ENCODE results near the gene ZNF726.
"Not testable (repeated sequence)": the region's sequence is repeated elsewhere in the genome, so short reads cannot be mapped to it uniquely, and the experiment has no call there.

The ZNF726 gene

GRCh38 chr19:23914402-23915286 lies at the start of gene ZNF726:
ZNF726 (plus strand) TSS chr19:23914886; CDS start chr19:23914995, 109 bp downstream.
- DNase-seq, result peak; percentile 84

- DNase-seq, result no peak
Measured at GRCh38 chr19:23867895-23868294, 46.8 kb upstream of the ZNF726 start.

GRCh38 chr19:23868630-23869029 lies 46.1 kb upstream of the ZNF726 start:
- DNase-seq, result no peak

- DNase-seq, result no peak
Measured at GRCh38 chr19:23872282-23872919, 42.3 kb upstream of the ZNF726 start.

GRCh38 chr19:23876261-23876660 lies 38.4 kb upstream of the ZNF726 start:
- DNase-seq, result no peak

GRCh38 chr19:23876756-23877155 lies 37.9 kb upstream of the ZNF726 start:
- not testable (repeated sequence) for DNase-seq

- DNase-seq, result peak; percentile 64
Measured at GRCh38 chr19:23882493-23882892, 32.2 kb upstream of the ZNF726 start.

GRCh38 chr19:23884363-23884762 lies 30.3 kb upstream of the ZNF726 start:
- no peak for DNase-seq

- DNase-seq, result peak; percentile 24
Measured at GRCh38 chr19:23887642-23888041, 27.0 kb upstream of the ZNF726 start.

GRCh38 chr19:23896096-23896495 lies 18.6 kb upstream of the ZNF726 start:
- DNase-seq, result not testable (repeated sequence)

- DNase-seq, result no peak
Measured at GRCh38 chr19:23896912-23897311, 17.8 kb upstream of the ZNF726 start.

- no peak for DNase-seq
Measured at GRCh38 chr19:23901360-23901759, 13.3 kb upstream of the ZNF726 start.

GRCh38 chr19:23904406-23904805 lies 10.3 kb upstream of the ZNF726 start:
- DNase-seq, result no peak

GRCh38 chr19:23905771-23906170 lies 8.9 kb upstream of the ZNF726 start:
- DNase-seq, result no peak

- DNase-seq, result no peak
Measured at GRCh38 chr19:23906835-23907234, 7.9 kb upstream of the ZNF726 start.

- no peak for DNase-seq
Measured at GRCh38 chr19:23908165-23908564, 6.5 kb upstream of the ZNF726 start.

- no peak for DNase-seq
Measured at GRCh38 chr19:23909222-23909621, 5.5 kb upstream of the ZNF726 start.

- no peak for DNase-seq
Measured at GRCh38 chr19:23913931-23914330, 755 bp upstream of the ZNF726 start.

GRCh38 chr19:23916991-23917390 lies 2.3 kb downstream of the ZNF726 start:
- no peak for DNase-seq

GRCh38 chr19:23917856-23918255 lies 3.2 kb downstream of the ZNF726 start:
- DNase-seq, result no peak

GRCh38 chr19:23925285-23925684 lies 10.6 kb downstream of the ZNF726 start:
- no peak for DNase-seq

GRCh38 chr19:23932878-23933277 lies 18.2 kb downstream of the ZNF726 start:
- DNase-seq, result no peak

GRCh38 chr19:23937031-23937430 lies 22.3 kb downstream of the ZNF726 start:
- DNase-seq, result not testable (repeated sequence)

GRCh38 chr19:23943411-23943810 lies 28.7 kb downstream of the ZNF726 start:
- no peak for DNase-seq
